ENCODE data around the gene TRIM58.

The TRIM58 gene

GRCh38 chr1:247895976-247896375 lies 39.0 kb downstream of the TRIM58 start:
- no peak for DNase-seq

DNA sequence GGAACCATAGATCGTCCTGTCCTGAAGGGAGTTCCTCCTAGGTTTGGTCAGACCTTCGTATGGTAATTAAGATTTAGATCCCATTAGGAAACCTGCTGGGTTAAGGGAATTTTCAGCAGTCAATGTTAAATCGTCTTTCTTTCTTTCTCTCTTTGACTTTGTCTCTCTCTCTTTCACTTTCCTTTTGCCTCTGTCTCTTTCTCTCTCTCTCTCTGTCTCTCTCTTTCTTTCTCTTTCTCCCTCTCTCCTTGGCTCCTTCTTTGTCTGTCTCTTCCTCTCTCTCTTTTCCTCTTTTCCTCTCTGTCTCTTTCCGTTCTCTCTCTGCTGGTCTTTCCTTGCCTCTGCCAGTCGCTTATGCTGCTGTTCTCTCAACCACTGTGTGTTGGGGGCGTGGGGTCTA lies 47.1 kb downstream of the TRIM58 start:
- no peak for DNase-seq

DNA sequence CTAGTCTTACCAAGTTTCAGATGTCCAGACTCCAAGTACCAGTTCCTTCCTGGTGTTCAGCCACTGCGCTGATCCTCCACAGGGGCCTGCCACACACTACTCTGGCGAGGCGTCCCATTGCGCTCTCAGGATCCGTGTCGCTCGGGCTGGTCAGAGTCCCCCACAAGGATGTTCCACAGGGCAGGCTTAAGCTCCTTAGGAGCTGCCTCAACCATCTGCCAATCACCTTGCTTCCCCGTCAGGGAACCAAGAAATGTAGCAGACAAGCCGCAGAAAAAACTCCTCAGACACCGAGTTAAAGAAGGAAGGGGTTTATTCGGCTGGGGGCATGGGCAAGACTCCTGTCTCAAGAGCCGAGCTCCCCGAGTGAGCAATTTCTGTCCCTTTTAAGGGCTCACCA lies 48.2 kb downstream of the TRIM58 start:
- no peak for DNase-seq

DNA sequence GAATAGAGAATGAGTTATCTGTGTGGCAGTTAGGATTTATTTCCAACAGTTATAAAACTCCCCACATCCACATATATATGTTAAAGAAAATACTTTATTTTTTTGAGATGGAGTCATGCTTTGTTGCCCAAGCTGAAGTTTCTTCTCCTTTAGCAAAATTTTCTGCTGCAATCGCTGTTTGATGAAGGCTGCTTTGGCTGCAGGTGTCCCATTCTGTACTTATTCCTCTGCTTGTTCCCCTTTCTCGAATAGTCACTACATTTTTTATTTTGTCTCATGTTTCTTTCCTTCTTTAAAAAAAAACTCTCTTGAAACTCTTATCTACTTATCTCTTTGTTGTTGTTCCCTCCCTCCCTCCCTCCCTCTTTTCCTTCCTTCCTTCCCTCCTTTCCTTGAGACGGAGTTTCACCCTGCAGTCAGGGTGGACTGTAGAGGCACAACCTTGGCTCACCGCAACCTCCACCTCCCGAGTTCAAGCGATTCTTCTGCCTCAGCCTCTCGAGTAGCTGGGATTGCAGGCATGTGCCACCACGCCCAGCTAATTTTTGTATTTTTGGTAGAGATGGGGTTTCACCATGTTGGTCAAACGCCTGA lies 49.0 kb downstream of the TRIM58 start:
- no peak for DNase-seq

DNA sequence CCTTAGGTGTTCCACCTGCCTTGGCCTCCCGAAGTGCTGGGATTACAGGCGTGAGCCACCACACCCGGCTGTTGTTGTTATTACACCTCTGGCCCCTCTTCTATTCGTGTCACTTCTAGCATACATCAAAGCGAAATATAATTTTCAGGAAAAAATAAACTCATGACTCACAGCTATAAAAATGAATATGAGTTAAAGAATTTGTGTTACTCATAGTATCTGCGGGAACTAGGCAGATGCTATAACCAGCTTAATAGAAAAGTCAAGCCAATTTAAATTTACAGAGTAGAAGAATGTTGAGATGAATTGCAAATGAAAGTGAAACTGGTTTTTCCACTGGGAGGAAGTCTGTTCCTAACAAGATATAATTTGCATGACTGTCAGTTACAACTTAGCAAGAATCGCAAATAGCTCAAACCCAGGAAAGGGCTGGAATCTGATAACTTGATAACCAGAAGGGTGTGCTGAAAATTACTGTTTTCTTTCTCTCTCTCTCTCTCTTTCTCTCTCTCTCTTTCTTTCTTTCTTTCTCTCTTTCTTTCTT lies 49.6 kb downstream of the TRIM58 start:
- DNase-seq = no peak

GRCh38 chr1:247908766-247909165 lies 51.8 kb downstream of the TRIM58 start:
- DNase-seq = no peak

DNA sequence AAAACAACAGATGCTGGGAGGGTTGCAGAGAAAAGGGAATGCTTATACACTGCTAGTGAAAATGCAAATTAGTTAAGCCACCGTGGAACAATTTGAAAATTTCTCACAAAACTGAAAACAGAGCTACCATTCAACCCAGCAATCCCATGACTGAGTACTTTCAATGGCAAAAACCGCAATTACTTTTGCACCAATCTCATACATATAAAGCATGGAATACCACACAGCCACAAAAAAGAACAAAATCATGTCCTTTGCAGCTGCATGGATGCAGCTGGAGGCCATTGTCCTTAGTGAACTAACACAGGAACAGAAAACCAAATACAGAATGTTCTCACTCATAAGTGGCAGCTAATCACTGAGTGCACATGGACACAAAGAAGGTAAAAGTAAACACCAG lies 56.8 kb downstream of the TRIM58 start:
- DNase-seq = no peak

DNA sequence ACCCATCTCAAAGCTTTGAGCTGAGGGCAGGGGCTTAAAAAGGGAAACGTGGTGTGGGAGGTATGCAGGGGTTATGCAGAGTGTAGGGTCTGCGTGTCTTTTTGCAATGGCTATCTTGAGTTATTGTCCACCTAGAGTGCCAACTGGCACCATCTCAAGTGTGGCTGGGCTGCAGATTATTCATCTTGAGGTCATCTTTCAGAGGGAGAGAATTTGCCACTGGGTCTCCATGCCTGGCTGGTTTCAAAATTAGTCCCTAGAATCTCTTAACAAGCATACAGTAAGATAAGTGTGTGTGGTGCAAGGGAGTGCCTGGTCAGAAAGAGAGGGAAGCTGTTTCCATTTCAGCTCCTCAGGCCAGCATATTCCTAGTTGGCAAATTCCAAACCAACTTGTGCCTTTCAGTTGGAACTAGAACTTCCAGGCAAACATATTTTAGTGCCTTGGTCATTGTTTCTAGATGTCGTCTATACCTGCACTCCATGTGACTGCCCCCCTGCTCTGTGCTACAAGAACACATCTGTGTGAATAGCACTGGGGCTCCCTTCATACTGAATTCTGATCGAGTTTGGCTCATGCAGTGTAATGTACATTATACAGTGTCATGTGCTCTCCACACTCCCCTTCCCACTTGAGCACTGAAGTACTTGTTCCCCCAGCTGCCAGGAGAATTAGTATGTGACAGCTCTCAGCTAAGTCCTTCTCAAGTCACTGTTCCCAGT lies 58.1 kb downstream of the TRIM58 start:
- DNase-seq = no peak

- DNase-seq = no peak
These were observed 63.0 kb downstream of the TRIM58 start, which contains the start of gene OR2T8 for GRCh38 chr1:247919952-247920351. TSS of gene OR2T8 (plus strand) at chr1:247920252. CDS start at chr1:247921018, 766 bp downstream.

GRCh38 chr1:247923941-247924340 lies 67.0 kb downstream of the TRIM58 start:
- DNase-seq = no peak

- DNase-seq = no peak
These were observed 67.9 kb downstream of the TRIM58 start, which contains the start of gene OR2AJ1 for GRCh38 chr1:247924868-247925267. TSS of gene OR2AJ1 (plus strand) at chr1:247924889. CDS start at chr1:247933769, 8,880 bp downstream.
